Esophagus squamous epithelium (tissue), 4 donors: Measurements from ENCODE around the gene ZMIZ1.

Experiments used
- POLR2A ChIP-seq, 4 donors: fragments of 450-650 bp; IDR thresholded peaks; one replicate each; pipeline ENCODE4 v1.6.1; 2017; ENCODE audit warnings: antibody characterized with exemption in 4 of 4, mild to moderate bottlenecking in 4 of 4, moderate library complexity in 3 of 4
- TF ChIP-seq, protein P1 (sequence below), 6 experiments: fragments of 450-650 bp in 4 of 6; fragments of 200-600 bp in 2 of 6; sonication (generic) in 2 of 6; IDR thresholded peaks; one replicate each; pipeline ENCODE4 v1.5.1; 2016 to 2019; ENCODE audit warnings: antibody characterized with exemption in 6 of 6, mild to moderate bottlenecking in 4 of 6, moderate library complexity in 4 of 6

DNA sequence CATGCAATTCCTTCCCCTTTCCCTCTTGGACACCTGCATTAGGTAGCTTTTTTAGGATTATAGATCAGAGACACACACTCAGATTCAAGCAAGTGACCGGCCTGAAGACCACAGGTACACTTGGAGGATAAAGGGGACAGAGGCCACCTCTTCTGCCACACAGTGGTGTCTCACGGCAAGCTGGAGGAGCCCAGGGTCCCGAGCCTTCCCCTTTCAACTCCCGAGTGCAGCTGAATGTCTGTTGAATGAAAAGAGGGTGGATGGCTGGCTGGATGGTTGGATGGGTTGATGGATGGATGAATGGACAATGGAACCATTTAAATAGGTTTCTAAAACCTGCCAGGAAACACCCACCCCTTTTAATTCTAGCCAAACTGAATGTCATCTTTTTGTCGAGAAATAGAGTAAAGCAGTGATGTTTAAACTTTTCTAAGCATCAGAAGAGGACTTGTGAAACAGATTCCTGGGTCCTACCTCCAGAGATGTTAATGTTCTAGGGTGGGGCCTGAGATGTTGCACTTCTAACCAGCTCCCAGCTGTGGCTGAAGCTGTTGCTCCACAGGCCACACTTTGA lies 49.2 kb upstream of the ZMIZ1 start:
- TF ChIP-seq, protein P1, sequence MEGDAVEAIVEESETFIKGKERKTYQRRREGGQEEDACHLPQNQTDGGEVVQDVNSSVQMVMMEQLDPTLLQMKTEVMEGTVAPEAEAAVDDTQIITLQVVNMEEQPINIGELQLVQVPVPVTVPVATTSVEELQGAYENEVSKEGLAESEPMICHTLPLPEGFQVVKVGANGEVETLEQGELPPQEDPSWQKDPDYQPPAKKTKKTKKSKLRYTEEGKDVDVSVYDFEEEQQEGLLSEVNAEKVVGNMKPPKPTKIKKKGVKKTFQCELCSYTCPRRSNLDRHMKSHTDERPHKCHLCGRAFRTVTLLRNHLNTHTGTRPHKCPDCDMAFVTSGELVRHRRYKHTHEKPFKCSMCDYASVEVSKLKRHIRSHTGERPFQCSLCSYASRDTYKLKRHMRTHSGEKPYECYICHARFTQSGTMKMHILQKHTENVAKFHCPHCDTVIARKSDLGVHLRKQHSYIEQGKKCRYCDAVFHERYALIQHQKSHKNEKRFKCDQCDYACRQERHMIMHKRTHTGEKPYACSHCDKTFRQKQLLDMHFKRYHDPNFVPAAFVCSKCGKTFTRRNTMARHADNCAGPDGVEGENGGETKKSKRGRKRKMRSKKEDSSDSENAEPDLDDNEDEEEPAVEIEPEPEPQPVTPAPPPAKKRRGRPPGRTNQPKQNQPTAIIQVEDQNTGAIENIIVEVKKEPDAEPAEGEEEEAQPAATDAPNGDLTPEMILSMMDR (IDR thresholded peaks at IDR 0.05): no peak
- TF ChIP-seq POLR2A (IDR thresholded peaks at IDR 0.05): no peak
